HL-60 (cell line): ENCODE measurements around the gene NXPH4.

Experiments used
- GABPA ChIP-seq: IDR thresholded peaks from 2 replicates; pipeline ENCODE4 v1.6.1; 2012; ENCODE audit warnings: low read depth
- POLR2AphosphoS5 ChIP-seq: IDR thresholded peaks from 2 replicates; pipeline ENCODE4 v1.6.1; 2012; ENCODE audit warnings: low read depth
- REST ChIP-seq: IDR thresholded peaks from 2 replicates; pipeline ENCODE4 v1.6.1; 2012; ENCODE audit warnings: low read depth; ENCODE audit not compliant: insufficient replicate concordance
- SPI1 ChIP-seq: IDR thresholded peaks from 2 replicates; pipeline ENCODE4 v1.6.1; 2012; ENCODE audit warnings: low read depth, mild to moderate bottlenecking, borderline replicate concordance
- TF ChIP-seq, protein P1 (sequence below): IDR thresholded peaks from one replicate; pipeline ENCODE4 v1.5.1; 2011; ENCODE audit warnings: low read length, control low read depth, inconsistent platforms; ENCODE audit not compliant: insufficient read depth

- TF ChIP-seq, protein P1, sequence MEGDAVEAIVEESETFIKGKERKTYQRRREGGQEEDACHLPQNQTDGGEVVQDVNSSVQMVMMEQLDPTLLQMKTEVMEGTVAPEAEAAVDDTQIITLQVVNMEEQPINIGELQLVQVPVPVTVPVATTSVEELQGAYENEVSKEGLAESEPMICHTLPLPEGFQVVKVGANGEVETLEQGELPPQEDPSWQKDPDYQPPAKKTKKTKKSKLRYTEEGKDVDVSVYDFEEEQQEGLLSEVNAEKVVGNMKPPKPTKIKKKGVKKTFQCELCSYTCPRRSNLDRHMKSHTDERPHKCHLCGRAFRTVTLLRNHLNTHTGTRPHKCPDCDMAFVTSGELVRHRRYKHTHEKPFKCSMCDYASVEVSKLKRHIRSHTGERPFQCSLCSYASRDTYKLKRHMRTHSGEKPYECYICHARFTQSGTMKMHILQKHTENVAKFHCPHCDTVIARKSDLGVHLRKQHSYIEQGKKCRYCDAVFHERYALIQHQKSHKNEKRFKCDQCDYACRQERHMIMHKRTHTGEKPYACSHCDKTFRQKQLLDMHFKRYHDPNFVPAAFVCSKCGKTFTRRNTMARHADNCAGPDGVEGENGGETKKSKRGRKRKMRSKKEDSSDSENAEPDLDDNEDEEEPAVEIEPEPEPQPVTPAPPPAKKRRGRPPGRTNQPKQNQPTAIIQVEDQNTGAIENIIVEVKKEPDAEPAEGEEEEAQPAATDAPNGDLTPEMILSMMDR: no peak
- TF ChIP-seq POLR2AphosphoS5 (no peak), REST (no peak), SPI1 (no peak), GABPA (no peak)
Measured at GRCh38 chr12:57218030-57218853, 1.6 kb downstream of the NXPH4 start.
